Esophagus squamous epithelium (tissue), 5 donors: ENCODE measurements around the gene CRACDL. TPM values are rescaled to one million over a fixed set of nuclear protein-coding genes. Genes with fewer than 3 reads are reported as not detected.

Source experiments
- DNase-seq: peaks from one replicate; lab custom pipeline; 2025; lab: John Stamatoyannopoulos, UW
- H3K27ac ChIP-seq, 4 donors: fragments of 200-600 bp; sonication (generic); one replicate each; pipeline ENCODE4 v1.5.1; 2016 to 2019; ENCODE audit warnings: mild to moderate bottlenecking in 1 of 4
- H3K27me3 ChIP-seq, 4 donors: fragments of 200-600 bp; sonication (generic); 1 replicate in 3 of 4; 2 replicates in 1 of 4; pipeline versions ENCODE4 v1.5.1 to v1.6.0; 2017 to 2021; ENCODE audit warnings: antibody characterized with exemption in 1 of 4
- H3K36me3 ChIP-seq, 3 donors: fragments of 200-600 bp; sonication (generic); one replicate each; pipeline ENCODE4 v1.5.1; 2016 to 2019
- H3K4me1 ChIP-seq, 3 donors: fragments of 200-600 bp; sonication (generic); one replicate each; pipeline ENCODE4 v1.5.1; 2017 to 2019
- H3K4me3 ChIP-seq, 4 donors: fragments of 200-600 bp; sonication (generic); 1 replicate in 3 of 4; 2 replicates in 1 of 4; pipeline ENCODE4 v1.5.1; 2016 to 2019; ENCODE audit warnings: mild to moderate bottlenecking in 2 of 4, moderate library complexity in 1 of 4
- H3K9me3 ChIP-seq, 3 donors: fragments of 200-600 bp; sonication (generic); one replicate each; pipeline ENCODE4 v1.5.1; 2016 to 2019
- CTCF ChIP-seq, 6 experiments: fragments of 450-650 bp in 4 of 6; fragments of 200-600 bp in 2 of 6; sonication (generic) in 2 of 6; IDR thresholded peaks; one replicate each; pipeline ENCODE4 v1.5.1; 2016 to 2019; ENCODE audit warnings: antibody characterized with exemption in 6 of 6, mild to moderate bottlenecking in 4 of 6, moderate library complexity in 4 of 6
- POLR2A ChIP-seq, 4 donors: fragments of 450-650 bp; IDR thresholded peaks; one replicate each; pipeline ENCODE4 v1.6.1; 2017; ENCODE audit warnings: antibody characterized with exemption in 4 of 4, mild to moderate bottlenecking in 4 of 4, moderate library complexity in 3 of 4
- WGBS, 2 donors: methylation state at CpG; one replicate each; pipeline ENCODE4 v1.1.5; 2018; 5-methylcytosine and 5-hydroxymethylcytosine counted together
- intact Hi-C: fragments of 100-400 bp; cut with DNase I; formaldehyde crosslinking; loops from one replicate; pipeline ENCODE4 v1.15.0; 2022
- total RNA-seq, 4 donors: library from RNA; depleted of rRNA; stranded (reverse); fragments of >200 nt; gene quantifications; one replicate each; pipeline ENCODE4 v1.1.0, GENCODE V29; 2016
- donor health status: DM: yes; HTN: yes; CAD: no.

The CRACDL gene
- total RNA-seq, 4 donors from 2014 or later: 6.5 to 33.6 (median 9.7) TPM

- TF ChIP-seq CTCF (IDR thresholded peaks at IDR 0.05): no peak
- TF ChIP-seq POLR2A (IDR thresholded peaks at IDR 0.05): no peak
- Histone ChIP-seq H3K36me3 (no peaks in the 10 kb centered on the region), H3K4me1 (peaks cover 12 to 50% (median 18%) of the 10 kb centered on the region in 3 donors), H3K9me3 (peaks cover 0 to 20% (median 5%) of the 10 kb centered on the region in 3 donors), H3K27ac (peak overlapping the region in 2 of 4 donors; percentile 10 to 90), H3K27me3 (no peaks in the 10 kb centered on the region), H3K4me3 (no peak overlapping the region)
- intact Hi-C loops: no loop called here
- WGBS, 2 donors: 87 to 90% methylated on average over 2 of the region's 2 CpGs
- no peak for DNase-seq
These were observed 49.9 kb downstream of the CRACDL start for GRCh38 chr2:98886066-98886554.

- H3K36me3 ChIP-seq: no peaks in the 10 kb centered on the region
- TF ChIP-seq CTCF (IDR thresholded peaks at IDR 0.05) (no peak), POLR2A (IDR thresholded peaks at IDR 0.05) (no peak)
- no peak for DNase-seq
- H3K9me3 ChIP-seq: peaks cover 0 to 20% (median 5%) of the 10 kb centered on the region in 3 donors
- peak overlapping the region; percentile 50 to 90 (median 83) for H3K27ac ChIP-seq
- no peaks in the 10 kb centered on the region for H3K27me3 ChIP-seq
- peaks cover 12 to 62% (median 24%) of the 10 kb centered on the region in 3 donors for H3K4me1 ChIP-seq
- intact Hi-C loops: no loop called here
- 15 to 59% methylated on average over 2 of the region's 2 CpGs for WGBS, 2 donors
- no peak overlapping the region for H3K4me3 ChIP-seq
These were observed 51.4 kb downstream of the CRACDL start for GRCh38 chr2:98884658-98885057.

- DNase-seq: no peak
- intact Hi-C loops: no loop called here
- 58 to 63% methylated on average over 5 of the region's 10 CpGs for WGBS, 2 donors
- Histone ChIP-seq H3K36me3 (no peaks in the 10 kb centered on the region), H3K4me3 (no peak overlapping the region), H3K9me3 (peaks cover 0 to 20% (median 5%) of the 10 kb centered on the region in 3 donors), H3K27me3 (no peaks in the 10 kb centered on the region), H3K4me1 (peaks cover 12 to 62% (median 24%) of the 10 kb centered on the region in 3 donors), H3K27ac (peak overlapping the region; percentile 66 to 90 (median 83))
- TF ChIP-seq CTCF (IDR thresholded peaks at IDR 0.05): peak in 1 of 6 experiments; percentile 5
- no peak for TF ChIP-seq POLR2A (IDR thresholded peaks at IDR 0.05)
These were observed 52.2 kb downstream of the CRACDL start for GRCh38 chr2:98883780-98884211.

- DNase-seq: no peak
- Histone ChIP-seq H3K9me3 (peaks cover 0 to 20% (median 5%) of the 10 kb centered on the region in 3 donors), H3K4me3 (no peak overlapping the region), H3K4me1 (peaks cover 12 to 62% (median 24%) of the 10 kb centered on the region in 3 donors), H3K27me3 (no peaks in the 10 kb centered on the region), H3K27ac (peak overlapping the region; percentile 66 to 90 (median 83)), H3K36me3 (no peaks in the 10 kb centered on the region)
- TF ChIP-seq CTCF (IDR thresholded peaks at IDR 0.05): no peak
- no peak for TF ChIP-seq POLR2A (IDR thresholded peaks at IDR 0.05)
- 84 to 88% methylated on average over 10 to 11 of the region's 11 CpGs for WGBS, 2 donors
- intact Hi-C loops: no loop called here
These were observed 52.9 kb downstream of the CRACDL start for GRCh38 chr2:98882971-98883779.

- peaks cover 12 to 62% (median 24%) of the 10 kb centered on the region in 3 donors for H3K4me1 ChIP-seq
- no peaks in the 10 kb centered on the region for H3K27me3 ChIP-seq
- peaks cover 0 to 16% (median 5%) of the 10 kb centered on the region in 3 donors for H3K9me3 ChIP-seq
- no peak overlapping the region for H3K4me3 ChIP-seq
- TF ChIP-seq POLR2A (IDR thresholded peaks at IDR 0.05) (no peak), CTCF (IDR thresholded peaks at IDR 0.05) (no peak)
- WGBS, 2 donors: 74 to 88% methylated on average over 3 of the region's 3 CpGs
- no peak for DNase-seq
- H3K36me3 ChIP-seq: no peaks in the 10 kb centered on the region
- H3K27ac ChIP-seq: peak overlapping the region; percentile 66 to 90 (median 83)
- intact Hi-C loops: no loop called here
These were observed 53.7 kb downstream of the CRACDL start for GRCh38 chr2:98882368-98882767.
